ENCODE measurements around the gene RASAL2. TPM values are rescaled to one million over a fixed set of nuclear protein-coding genes. Genes with fewer than 3 reads are reported as not detected.

RASAL2 gene
- total RNA-seq, 4 donors from 2014 or later = 17.9 to 27.3 (median 23.5) TPM

DNA sequence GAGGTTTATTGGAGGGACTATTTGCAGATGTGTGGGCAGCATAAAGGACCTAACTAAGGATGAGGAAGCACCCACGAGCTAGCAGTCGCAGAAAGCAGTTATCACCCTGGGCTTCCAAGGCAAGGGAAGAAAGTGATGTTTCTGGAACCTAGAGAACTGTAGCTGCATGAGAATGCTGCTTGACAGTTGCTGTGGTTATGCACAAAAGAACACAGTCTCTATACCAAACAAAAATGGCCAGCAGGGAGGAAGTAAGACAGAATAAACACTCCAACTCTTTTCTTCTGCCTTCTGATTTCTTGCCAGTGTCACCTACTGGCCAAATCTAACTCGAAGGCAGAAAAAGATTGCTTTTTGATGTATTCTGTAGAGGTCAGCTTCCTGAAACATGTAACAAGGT lies 190.2 kb downstream of the RASAL2 start:
- 57 to 60% methylated on average over 3 of the region's 3 CpGs for WGBS, 2 donors
- H3K4me3 ChIP-seq (replicated peaks in 1 of 3) = no peak overlapping the region
- peaks cover 0 to 4% of the 10 kb centered on the region in 2 donors for H3K4me1 ChIP-seq
- H3K27ac ChIP-seq = no peak overlapping the region
- no peaks in the 10 kb centered on the region for H3K36me3 ChIP-seq
- intact Hi-C loops (cut with DNase I) = no loop called here
- H3K27me3 ChIP-seq = no peaks in the 10 kb centered on the region
- no peak for TF ChIP-seq POLR2A (IDR thresholded peaks at IDR 0.05)
- TF ChIP-seq, protein P1, sequence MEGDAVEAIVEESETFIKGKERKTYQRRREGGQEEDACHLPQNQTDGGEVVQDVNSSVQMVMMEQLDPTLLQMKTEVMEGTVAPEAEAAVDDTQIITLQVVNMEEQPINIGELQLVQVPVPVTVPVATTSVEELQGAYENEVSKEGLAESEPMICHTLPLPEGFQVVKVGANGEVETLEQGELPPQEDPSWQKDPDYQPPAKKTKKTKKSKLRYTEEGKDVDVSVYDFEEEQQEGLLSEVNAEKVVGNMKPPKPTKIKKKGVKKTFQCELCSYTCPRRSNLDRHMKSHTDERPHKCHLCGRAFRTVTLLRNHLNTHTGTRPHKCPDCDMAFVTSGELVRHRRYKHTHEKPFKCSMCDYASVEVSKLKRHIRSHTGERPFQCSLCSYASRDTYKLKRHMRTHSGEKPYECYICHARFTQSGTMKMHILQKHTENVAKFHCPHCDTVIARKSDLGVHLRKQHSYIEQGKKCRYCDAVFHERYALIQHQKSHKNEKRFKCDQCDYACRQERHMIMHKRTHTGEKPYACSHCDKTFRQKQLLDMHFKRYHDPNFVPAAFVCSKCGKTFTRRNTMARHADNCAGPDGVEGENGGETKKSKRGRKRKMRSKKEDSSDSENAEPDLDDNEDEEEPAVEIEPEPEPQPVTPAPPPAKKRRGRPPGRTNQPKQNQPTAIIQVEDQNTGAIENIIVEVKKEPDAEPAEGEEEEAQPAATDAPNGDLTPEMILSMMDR (IDR thresholded peaks at IDR 0.05) = peak in 1 of 6 experiments; percentile 10
- DNase-seq = no peak
- H3K9me3 ChIP-seq = no peaks in the 10 kb centered on the region

DNA sequence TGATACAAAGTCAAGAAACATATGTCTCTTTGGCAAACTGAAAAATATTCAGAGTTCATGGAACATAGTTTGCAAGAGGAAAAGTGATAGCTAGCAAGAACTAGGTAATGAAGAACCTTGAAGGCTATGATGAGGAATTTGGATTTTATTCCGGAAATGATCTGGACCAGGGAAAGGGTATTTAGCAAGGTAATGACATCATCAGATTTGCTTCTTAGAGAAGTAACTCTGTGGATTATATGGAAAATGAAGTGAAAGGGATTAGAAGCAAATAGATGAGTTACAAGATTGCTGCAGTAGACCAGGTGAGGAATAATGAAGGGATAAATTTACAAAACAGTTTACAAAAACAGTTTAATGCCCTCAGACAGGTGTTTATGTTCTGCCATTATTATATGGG lies 197.3 kb downstream of the RASAL2 start:
- H3K9me3 ChIP-seq = no peaks in the 10 kb centered on the region
- DNase-seq = no peak
- intact Hi-C loops (cut with DNase I) = no loop called here
- H3K27me3 ChIP-seq = no peaks in the 10 kb centered on the region
- no peaks in the 10 kb centered on the region for H3K4me1 ChIP-seq
- no peak overlapping the region for H3K27ac ChIP-seq
- TF ChIP-seq, protein P1 (IDR thresholded peaks at IDR 0.05) = no peak
- TF ChIP-seq POLR2A (IDR thresholded peaks at IDR 0.05) = no peak
- H3K36me3 ChIP-seq = no peaks in the 10 kb centered on the region
- no peak overlapping the region for H3K4me3 ChIP-seq (replicated peaks in 1 of 3)
- WGBS, 2 donors = 95 to 96% methylated on average over 1 of the region's 1 CpG

DNA sequence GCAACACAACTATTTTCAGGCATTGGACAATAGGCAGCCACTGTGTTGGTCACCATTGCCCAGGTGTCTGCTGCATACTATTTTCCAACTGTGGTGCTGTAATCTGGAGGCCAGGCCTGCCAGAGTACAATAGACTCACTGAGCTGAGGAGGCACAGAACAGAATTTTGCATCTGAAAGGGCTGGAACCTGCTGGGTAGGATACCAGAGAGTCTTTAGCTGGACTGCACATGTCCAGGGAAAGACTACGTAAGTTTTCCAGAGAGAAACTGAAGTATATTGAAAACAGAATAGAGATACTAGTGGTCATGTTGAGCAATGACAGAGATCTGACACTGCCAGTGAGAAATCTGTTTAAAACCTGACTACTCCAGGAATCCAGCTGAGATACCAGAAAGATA lies 200.8 kb downstream of the RASAL2 start:
- Histone ChIP-seq H3K27me3 (no peaks in the 10 kb centered on the region), H3K36me3 (no peaks in the 10 kb centered on the region), H3K27ac (no peak overlapping the region), H3K4me3 (replicated peaks in 1 of 3) (no peak overlapping the region), H3K4me1 (peaks cover 0 to 2% of the 10 kb centered on the region in 2 donors), H3K9me3 (no peaks in the 10 kb centered on the region)
- WGBS, 2 donors = 90 to 97% methylated on average over 1 of the region's 1 CpG
- TF ChIP-seq POLR2A (IDR thresholded peaks at IDR 0.05) = no peak
- TF ChIP-seq, protein P1 (IDR thresholded peaks at IDR 0.05) = no peak
- intact Hi-C loops (cut with DNase I) = no loop called here
- no peak for DNase-seq

DNA sequence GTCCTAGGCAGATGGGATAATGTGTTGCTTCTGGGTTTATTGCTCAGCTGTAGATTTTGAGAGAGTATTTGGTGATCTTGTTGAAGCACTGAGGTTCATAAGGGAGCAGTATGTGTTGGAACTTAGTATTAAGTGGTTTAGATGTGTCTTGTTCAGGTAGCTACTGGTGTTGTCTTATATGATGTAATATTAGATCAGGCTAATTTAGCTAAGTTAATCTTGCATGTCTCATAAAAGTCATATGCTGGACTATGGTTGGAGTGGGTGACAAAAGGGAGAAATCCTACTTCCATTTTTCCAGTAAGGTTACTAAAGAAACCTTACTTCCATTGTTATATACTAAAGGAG lies 206.4 kb downstream of the RASAL2 start:
- H3K9me3 ChIP-seq = no peaks in the 10 kb centered on the region
- no peak overlapping the region for H3K4me3 ChIP-seq (replicated peaks in 1 of 3)
- H3K36me3 ChIP-seq = no peaks in the 10 kb centered on the region
- TF ChIP-seq POLR2A (IDR thresholded peaks at IDR 0.05) = no peak
- TF ChIP-seq, protein P1 (IDR thresholded peaks at IDR 0.05) = no peak
- peaks cover 0 to 15% of the 10 kb centered on the region in 2 donors for H3K4me1 ChIP-seq
- no peaks in the 10 kb centered on the region for H3K27me3 ChIP-seq
- no peak overlapping the region for H3K27ac ChIP-seq
- intact Hi-C loops (cut with DNase I) = no loop called here
- no peak for DNase-seq

DNA sequence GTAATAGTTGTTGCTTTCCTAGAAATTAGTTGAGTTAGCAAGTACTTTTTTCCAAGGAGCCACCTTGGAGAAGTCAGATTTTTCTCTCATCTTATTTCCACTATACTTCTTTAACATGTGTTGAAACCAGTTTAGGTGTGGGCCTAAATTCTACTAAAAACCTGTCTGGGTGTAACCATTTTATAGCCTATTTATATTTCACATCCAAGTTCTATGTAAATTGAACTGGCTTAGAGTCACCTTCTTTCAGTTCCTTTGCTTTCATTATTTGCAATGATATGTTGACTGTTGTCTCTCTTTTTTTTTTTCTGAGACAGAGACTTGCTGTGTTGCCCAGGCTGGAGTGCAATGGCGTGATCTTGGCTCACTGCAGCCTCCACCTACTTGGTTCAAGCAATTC lies 207.2 kb downstream of the RASAL2 start:
- no peak for DNase-seq
- H3K27ac ChIP-seq = no peak overlapping the region
- WGBS, 2 donors = 94 to 98% methylated on average over 1 of the region's 1 CpG
- TF ChIP-seq POLR2A (IDR thresholded peaks at IDR 0.05) = no peak
- TF ChIP-seq, protein P1 (IDR thresholded peaks at IDR 0.05) = no peak
- H3K27me3 ChIP-seq = no peaks in the 10 kb centered on the region
- H3K4me3 ChIP-seq (replicated peaks in 1 of 3) = no peak overlapping the region
- no peaks in the 10 kb centered on the region for H3K9me3 ChIP-seq
- no peaks in the 10 kb centered on the region for H3K36me3 ChIP-seq
- intact Hi-C loops (cut with DNase I) = no loop called here
- peaks cover 0 to 15% of the 10 kb centered on the region in 2 donors for H3K4me1 ChIP-seq

Data from thyroid gland (tissue), 4 donors.